ENCODE data around the gene MCC.

- TF ChIP-seq CTCF (optimal IDR thresholded peaks at IDR 0.05 in 1 of 3, IDR thresholded peaks at IDR 0.05 in 1 of 3, conservative IDR thresholded peaks at IDR 0.05 in 1 of 3; ENCODE audit: extremely low read depth in 1 of 3, insufficient read depth in 2 of 3, low read length in 3 of 3), result no peak
- no peak for TF ChIP-seq EZH2 (IDR thresholded peaks at IDR 0.05; ENCODE audit: low read length)
These were observed 431.3 kb downstream of the MCC start for GRCh38 chr5:113056988-113057387.
